GM18909 (cell line): ENCODE data around the gene YIF1A.
A peak's percentile ranks its signal among the peaks of the same experiment; 100 is the strongest.
"Not testable (repeated sequence)": the region's sequence is repeated elsewhere in the genome, so short reads cannot be mapped to it uniquely, and the experiment has no call there.

Source experiments
- ATAC-seq: cut with Tn5 transposase; IDR thresholded peaks from one replicate; pipeline ENCODE4 v1.9.1; 2021; ENCODE audit warnings: mild to moderate bottlenecking; ENCODE audit not compliant: unreplicated experiment, poor library complexity

Gene YIF1A

DNA sequence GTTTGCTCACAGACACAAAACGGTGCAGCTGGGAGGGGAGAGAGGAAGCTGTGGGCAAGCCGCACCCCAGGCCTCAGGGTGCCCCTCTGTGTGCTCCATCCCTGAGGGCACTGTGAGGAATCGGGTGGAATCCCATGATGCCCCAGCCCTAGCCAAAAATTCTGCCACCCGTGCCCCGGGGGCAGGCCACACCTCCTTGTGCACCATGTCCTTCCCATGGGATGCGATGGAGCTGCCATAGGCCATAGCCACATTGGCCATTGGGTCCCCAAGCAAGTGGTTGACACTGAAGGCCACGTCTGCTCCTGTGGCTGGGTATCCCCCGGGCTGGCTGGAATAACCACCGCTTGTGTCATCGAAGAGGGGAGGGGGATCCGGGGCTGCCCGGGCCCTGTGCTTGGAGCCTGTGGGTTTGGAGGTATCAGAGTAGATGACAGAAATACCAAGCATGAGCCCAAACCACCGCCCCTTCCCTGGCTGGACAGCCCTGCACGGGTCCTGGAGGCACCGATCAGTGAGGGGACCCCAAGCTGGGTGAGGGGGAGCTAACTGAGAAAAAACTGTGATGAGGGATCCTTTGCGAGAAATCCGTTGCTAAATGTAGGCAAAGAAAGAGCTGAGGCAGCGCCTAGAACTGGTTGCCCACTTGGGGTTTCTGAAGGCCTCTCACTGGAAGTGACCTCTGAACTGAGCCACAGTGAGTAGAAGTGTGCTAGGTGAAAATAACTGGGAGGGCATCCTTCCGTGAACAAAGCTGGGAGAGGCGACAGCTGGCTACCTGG is 863 bp downstream of the YIF1A start:
- no peak for ATAC-seq

DNA sequence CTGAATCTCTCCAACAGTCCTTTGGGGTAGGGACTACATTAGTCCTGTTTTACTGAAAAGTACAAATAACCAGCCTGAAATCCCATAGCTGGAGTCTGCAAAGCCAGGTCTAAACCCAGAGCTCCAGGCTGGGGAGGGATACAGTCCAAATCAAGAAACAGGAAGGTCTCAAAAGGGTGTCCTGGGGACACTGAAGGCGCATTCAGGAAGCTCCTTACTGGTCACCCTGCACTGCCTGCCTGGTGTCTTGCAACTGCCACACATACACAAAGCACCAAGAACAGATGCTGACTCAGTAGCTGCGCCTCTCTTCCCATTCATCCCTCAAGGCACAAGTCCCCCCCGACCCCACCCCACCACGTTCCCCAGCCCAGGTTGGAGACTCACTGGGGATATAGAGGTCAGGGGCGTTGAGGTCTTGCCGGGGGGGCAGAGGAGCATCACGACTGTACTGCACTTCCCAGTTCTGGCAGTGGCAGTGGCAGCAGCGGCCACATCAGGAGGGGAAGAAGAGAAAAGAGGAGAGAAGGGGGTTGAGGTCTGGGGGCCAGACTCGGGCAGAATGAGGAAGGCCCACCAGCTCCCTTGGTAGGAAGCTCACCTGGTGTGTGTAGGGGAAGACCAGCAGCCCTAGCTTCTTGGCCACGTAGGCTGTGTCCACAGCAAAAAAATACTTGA is 1.6 kb downstream of the YIF1A start:
- ATAC-seq: no peak

DNA sequence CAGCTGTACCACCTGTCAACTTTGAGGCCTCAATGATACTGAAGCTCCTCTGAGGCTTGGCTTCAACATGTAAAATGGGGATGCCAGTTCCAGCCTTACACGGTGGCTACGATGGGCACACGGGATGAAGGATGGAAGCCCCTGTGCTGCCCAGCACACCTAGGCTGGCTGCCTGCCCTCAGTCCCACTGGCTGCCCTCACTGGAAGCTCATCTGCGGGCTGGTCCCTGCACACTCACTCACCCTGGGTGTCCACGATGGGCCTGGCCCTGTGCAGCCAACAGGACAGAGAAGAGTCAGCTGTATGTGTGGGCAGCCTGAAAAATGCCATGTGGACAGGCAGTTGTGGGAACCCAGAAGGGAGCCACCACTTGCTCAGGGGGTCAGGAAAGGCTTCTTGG is 2.2 kb downstream of the YIF1A start:
- ATAC-seq: no peak

DNA sequence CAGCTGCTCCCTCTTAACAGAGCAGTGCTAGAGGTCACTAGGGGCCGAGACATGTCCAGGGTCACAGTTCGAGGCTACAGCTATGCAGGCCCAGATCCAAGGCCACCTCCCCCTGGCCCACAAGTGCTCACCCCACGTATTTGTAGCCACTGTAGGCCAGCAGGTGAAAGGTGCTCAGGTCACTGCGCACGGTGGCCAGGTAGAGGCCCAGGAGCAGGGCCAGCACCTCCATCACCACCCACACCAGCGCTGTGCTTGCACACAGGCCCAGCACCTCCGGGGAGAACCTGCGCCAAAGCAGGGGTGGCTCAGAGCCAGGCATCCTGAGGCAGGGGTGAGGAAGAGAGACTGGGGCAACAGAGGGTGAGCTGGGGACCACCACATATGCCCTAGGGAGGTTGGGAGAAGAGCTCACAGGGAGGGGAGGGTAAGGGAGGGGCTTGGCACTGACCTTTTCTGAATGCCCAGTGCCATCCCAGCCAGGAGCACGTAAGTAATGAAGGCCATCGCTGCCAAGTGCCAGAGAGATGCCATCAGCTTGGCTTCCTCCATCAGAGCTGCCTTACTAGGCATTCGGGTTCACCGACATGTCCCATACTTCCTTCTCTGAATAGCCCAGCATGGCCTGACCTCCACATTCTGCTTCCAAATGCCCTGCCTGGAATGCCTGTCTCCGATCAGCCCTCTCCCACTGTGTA is 3.5 kb downstream of the YIF1A start:
- ATAC-seq: no peak

DNA sequence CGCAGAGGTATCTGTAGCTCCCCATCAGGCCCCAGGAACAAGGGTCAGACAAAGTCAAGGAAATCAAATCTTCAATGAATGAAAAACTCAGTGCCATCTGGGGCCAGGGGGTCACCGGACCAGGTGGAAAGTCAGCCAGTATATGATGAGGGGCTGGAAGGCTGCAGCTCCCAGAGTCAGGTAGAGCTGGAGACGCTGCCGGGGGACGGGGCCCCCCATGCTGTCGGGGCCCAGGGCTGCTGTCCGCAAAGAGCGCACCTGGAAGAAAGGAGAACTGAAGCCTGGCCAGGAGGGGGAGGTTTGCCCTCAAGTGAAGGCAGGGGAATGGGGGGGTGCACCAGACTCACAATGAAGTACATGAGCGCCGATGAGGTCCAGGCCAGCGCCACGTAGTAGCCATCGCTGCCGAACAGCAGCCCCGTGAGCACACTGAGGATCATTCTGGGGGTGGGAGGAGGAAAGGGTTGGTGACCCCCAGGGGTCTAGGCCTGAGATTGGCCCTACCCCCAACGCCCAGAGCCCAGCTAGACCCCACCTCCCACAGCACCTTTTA is 4.3 kb downstream of the YIF1A start:
- no peak for ATAC-seq

DNA sequence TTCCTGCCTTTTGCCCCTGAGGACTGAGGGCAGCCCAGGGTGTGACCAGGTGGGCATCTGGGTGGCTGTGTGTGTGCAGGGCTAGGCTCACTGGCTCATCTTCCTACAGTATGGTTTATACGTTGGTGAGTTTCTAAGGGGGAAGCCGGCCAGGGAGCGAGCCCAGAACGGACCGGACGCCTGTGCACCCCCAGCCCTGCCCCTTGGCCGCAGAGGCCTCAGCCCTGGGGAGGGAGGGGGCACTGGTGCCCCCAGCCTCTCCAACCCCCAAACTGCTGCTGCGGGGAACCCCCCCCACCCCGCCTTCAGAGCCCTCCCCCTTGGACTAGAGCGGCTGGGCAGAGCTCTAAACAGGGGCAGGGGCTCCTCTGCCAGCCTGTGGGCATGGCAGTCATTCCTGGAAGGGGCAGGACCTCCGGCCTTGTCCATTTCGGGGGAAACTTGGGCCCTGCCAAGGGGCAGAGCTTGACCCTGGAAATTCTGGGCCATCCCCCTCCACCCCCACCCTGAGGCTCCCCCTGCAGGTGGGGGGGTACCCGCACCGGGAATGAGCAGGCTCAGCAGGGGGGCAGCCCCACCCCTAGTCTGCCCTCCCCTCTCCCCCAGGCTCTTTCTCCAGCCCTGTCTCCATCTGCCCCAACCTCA is 5.4 kb downstream of the YIF1A start:
- no peak for ATAC-seq

DNA sequence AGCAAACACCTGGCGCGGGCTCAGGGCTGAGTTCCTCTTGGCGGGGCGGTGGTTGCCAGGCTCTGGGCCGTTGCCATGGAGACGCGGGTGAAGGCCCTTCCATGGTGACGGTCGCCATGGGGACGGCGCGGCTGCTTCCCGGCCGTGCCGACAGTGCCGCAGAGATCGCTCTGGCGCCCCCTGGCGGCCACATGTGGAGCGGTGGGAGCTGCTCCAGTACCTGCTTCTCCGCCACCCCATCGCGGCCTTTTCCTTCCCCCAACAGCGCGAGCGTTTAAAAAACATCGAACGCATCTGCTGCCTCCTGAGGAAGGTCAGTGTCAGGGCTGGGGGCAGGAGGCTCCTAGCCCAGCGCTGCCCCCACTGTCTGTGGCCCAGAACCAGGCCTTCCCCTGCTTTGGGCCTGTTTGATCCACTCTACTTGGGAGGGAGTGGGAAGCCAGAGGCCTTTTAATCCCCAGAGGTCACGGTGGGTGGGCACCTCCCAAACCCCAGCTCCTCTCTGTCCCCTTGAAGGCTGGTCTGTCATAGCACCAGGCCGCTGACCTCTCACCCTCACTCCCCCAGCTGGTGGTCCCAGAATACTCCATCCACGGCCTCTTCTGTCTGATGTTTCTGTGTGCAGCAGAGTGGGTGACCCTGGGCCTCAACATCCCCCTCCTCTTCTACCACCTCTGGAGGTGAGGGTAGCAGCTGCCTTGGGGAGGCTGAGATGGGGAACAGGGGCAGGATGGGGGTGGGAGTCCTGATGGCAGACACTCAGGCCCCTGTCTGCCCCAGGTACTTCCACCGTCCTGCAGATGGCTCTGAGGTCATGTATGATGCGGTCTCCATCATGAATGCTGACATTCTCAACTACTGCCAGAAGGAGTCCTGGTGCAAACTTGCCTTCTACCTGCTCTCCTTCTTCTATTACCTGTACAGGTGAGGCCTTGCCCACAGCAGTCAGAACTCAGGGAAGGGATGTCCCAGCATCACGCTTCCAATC is 6.2 kb downstream of the YIF1A start:
- ATAC-seq: peak; percentile 72

DNA sequence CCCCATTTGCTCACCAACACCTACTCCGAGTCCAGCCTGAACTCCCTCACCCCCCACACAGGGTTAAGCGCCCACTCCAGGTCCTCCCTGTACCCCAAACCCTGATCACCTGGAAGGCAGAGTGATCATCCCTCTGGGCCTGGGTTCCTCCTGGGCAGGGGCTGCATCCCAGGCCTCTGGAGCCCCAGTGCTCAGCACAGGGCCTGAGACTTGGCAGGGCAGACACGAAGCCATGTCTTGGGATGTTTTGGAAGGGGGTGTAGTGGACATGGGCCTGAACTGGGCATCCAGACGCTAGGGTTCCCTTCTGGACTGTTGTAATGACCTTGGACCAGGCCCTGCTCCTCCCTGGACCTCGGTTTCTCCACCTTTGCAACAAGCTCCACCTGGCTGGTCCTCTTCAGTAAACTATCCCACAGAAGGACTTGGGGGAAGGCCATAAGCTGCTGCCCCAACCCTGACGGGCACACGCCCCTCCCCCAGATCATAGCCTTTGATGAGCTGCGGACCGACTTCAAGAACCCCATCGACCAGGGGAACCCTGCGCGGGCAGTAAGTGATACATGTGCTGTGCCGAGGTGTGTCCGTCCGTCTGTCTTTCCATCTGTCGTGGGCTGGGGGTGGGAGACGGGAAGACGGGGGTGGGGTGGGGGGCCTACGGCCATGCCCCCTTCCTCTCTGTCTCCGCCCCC is 7.0 kb downstream of the YIF1A start:
- no peak for ATAC-seq

DNA sequence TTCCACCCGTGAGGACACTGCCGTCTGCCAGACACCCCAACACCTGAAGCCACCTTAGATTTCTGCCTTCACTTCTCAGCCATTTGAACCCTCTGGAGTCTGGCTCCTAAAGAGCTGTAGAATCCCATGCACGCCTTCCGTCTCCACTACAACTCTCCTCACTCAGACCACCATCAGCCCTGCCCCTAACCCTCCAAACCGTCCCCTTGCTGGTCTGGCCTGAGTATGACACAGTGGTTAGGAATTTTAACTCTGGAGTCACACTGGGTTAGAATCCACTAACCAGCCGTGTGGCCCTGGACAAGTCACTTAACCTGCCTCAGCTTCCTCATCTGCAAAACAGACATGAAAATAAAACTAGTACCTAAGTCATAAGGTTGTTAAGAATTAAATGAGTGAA is 7.9 kb downstream of the YIF1A start:
- ATAC-seq: no peak

DNA sequence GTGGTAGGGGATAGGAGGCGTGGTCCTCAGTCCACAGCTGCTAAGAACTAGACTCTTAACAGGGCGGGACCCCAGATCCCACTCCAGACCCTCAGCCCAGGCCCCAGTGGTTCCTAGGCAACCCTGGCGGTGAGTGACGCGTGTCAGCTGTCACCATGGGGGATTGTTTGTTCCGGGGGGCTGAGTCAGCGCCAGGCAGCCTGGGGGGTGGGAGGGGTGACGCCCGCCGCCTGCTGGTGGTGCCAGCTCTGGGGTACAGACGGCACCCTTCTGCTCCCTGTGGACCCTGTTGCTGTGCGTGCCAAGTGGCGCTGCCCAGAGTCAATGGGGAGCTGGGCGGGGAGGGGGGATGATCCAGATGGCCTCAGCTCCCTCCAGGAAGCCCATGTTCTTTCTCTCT is 8.5 kb downstream of the YIF1A start:
- no peak for ATAC-seq

DNA sequence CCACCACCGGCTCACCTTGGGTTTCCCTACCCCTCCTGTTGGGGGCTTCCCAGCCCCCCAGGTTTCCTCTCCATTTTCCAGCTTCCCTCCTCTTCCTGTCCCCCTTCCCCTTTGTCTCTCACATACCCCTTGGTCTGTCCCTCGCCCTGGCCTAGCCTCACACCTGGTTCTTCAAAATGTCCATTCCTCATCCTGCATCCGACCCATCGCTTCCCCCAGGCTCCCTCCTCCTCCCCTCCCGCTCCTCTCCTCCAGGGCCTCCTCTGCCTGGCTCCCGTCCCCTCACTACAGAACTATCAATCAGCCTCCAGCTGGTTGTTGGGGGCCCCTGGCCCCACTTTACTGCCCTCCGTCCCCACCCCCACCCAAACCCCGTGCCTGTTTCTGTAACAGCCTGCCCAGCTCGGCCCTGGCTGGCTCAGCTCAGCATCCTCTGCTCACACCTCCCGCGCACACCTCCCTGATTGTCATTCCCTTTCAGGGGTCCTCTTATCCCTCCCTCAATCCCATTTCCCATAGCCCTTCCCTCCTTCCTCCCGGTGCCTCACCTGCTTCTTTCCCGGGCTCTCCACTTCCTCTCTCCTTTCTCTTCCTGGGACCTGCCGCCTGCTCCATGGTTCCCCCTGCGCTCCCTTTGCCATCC is 9.7 kb downstream of the YIF1A start:
- ATAC-seq: no peak

DNA sequence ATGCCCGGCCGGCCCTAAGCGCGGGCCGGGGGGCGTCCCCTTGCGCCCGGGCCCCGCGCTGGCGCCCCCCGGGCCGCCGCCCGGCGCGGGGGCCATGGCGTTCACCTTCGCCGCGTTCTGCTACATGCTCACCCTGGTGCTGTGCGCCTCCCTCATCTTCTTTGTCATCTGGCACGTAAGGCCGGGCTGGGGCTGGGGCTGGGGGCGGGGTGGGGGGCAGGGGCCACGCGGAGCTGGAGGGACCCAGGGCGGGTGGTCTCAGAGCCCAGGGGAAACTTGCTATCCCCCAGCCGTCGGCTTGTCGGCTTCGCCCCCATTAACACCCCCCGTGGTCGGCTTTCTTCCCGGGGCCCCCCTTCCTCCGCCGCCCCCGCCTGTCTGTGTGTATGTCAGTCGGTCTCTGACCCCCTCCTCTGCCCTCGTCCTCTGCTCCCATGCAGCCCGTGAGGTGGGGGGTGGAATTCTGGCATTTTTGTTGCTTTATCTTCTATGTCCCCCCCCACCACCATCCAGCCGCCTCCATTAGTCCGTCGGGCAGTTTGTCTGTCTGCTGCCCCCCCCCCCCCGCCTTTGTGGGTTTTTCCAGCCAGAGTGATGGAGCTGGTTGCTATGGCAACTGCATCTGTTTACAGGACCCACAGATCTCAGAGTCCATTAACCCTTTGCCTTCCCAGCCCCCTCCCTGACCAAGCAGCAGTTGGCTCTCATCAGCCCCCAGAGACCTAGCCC is 10.4 kb downstream of the YIF1A start:
- no peak for ATAC-seq

DNA sequence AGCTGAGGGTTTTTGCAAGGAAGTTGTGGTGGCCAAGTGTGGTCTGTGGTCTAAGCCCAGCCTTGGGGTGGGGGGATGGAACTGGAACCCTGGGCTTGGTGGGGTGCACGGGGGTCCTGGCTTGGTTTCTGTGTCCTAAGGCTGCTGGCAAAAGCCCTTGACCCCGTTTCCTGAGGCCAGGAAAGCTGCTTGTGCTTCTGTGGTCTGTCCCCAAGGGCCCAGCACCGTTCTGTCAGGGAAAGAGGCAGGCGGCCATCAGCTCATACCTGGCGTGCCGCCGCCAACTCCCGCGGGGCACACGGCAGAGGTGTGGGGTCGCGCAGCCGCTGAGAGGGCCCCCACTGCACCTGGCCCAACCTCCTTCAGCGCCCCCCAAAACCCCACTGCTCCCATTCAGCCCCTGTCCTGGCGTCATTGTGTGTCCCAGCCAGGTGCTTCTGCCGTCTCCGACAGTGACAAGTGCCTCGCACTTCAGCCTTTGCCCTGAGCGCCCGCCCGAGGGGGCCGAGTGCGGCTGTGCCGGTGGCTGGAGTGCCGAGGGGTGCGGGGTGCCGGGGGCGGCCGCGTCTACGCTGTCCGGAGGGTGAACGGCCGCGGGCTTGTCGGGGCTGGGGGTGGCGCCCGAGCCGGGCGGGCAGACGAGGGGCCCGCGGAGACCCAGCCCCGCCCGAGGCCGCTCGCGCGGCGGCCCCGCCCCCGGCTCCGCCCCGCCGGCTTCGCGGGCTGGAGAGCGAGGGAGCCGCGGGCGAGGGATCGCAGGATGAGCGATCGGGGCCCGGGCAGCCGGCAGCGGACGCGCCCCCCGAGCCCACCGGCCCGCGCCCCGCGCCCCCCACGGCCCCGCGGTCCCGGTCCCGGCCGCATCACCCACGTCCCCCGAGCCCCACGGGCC is 11.2 kb downstream of the YIF1A start, which contains the start of gene CNIH2:
CNIH2 (plus strand) TSS at position 705 of the 892 bp plus-strand sequence. CDS start 282 bp downstream, outside the sequence.
- no peak for ATAC-seq

DNA sequence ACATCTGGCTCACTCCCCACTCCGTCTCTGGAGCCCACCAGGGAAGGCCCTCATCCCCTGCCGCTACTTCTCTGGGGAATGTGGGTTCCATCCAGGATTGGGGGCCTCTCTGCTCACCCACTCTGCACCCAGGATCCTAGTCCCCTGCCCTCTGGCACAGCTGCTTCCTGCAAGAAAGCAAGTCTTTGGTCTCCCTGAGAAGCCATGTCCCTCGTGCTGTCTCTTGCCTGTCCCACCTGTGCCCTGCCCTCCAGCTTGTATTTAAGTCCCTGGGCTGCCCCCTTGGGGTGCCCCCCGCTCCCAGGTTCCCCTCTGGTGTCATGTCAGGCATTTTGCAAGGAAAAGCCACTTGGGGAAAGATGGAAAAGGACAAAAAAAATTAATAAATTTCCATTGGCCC is 11.9 kb downstream of the YIF1A start:
- ATAC-seq: not testable (repeated sequence)

DNA sequence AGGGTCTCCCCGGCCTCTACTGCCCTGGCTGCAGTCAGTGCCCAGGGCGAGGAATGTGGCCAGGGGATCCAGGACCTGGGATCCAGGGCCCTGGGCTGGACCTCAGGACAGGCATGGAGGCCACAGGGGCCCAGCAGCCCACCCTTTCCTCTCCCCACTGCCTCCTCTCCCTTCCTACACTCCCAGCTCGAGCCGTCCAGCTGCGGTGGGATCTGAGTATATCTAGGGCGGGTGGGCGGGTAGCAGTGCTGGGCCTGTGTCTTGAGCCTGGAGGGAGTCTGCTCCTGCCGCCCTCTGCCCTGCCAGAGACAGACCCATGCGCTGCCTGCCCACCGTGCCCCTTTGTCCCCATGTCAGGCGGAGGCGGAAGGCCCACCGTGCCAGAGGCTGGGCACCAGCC is 12.3 kb downstream of the YIF1A start:
- ATAC-seq: not testable (repeated sequence)

DNA sequence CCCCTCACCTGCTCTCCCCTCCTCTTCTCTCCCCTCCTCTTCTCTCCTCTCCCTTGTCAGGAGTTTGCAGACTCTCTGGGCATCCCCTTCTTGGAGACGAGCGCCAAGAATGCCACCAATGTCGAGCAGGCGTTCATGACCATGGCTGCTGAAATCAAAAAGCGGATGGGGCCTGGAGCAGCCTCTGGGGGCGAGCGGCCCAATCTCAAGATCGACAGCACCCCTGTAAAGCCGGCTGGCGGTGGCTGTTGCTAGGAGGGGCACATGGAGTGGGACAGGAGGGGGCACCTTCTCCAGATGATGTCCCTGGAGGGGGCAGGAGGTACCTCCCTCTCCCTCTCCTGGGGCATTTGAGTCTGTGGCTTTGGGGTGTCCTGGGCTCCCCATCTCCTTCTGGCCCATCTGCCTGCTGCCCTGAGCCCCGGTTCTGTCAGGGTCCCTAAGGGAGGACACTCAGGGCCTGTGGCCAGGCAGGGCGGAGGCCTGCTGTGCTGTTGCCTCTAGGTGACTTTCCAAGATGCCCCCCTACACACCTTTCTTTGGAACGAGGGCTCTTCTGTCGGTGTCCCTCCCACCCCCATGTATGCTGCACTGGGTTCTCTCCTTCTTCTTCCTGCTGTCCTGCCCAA is 12.8 kb downstream of the YIF1A start:
- ATAC-seq: no peak
